Right renal cortex interstitium (tissue), 3 donors: Measurements from ENCODE around the gene KRTAP22-2. TPM values are rescaled to one million over a fixed set of nuclear protein-coding genes. Genes with fewer than 3 reads are reported as not detected.

ENCODE experiments used
- DNase-seq, 3 donors: peaks; one replicate each; pipeline ENCODE4 v3.0.0-alpha.2; 2013; ENCODE audit warnings: low read depth in 3 of 3, low spot score in 2 of 3
- polyA plus RNA-seq, 3 donors: library from polyadenylated mRNA; unstranded; fragments of 120-200 nt; gene quantifications; one replicate each; pipeline ENCODE4 v1.2.1, GENCODE V29; 2013; ENCODE audit not compliant: insufficient read length in 3 of 3

Gene KRTAP22-2
- polyA plus RNA-seq, 3 donors, result not detected

- DNase-seq, result no peak
Observed at GRCh38 chr21:30563630-30564029, 26.6 kb downstream of the KRTAP22-2 start.

- no peak for DNase-seq
Observed at GRCh38 chr21:30563072-30563471, 27.1 kb downstream of the KRTAP22-2 start.

GRCh38 chr21:30561957-30562356, 28.2 kb downstream of the KRTAP22-2 start:
- no peak for DNase-seq

- no peak for DNase-seq
Observed at GRCh38 chr21:30561264-30561895, 28.8 kb downstream of the KRTAP22-2 start, which contains the start of gene KRTAP19-7. Gene KRTAP19-7 (minus strand): TSS chr21:30561314. CDS start chr21:30561289, 25 bp downstream.

- DNase-seq, result no peak
Observed at GRCh38 chr21:30555095-30555494, 35.1 kb downstream of the KRTAP22-2 start.

GRCh38 chr21:30552782-30553181, 37.4 kb downstream of the KRTAP22-2 start:
- DNase-seq, result no peak

GRCh38 chr21:30541764-30542163, 48.4 kb downstream of the KRTAP22-2 start, which contains the start of gene KRTAP19-6:
Gene KRTAP19-6 (minus strand): TSS chr21:30541864. CDS start chr21:30541833, 31 bp downstream.
- DNase-seq, result no peak

Other genes starting within 250 kb of the KRTAP22-2 start
- gene KRTAP23-1, start 241.8 kb downstream of the KRTAP22-2 start, polyA plus RNA-seq, result not detected
- gene KRTAP13-2, start 218.1 kb downstream of the KRTAP22-2 start, polyA plus RNA-seq, result not detected
- gene KRTAP13-1, start 194.4 kb downstream of the KRTAP22-2 start, polyA plus RNA-seq, result not detected
- gene KRTAP13-3, start 164.5 kb downstream of the KRTAP22-2 start, polyA plus RNA-seq, result not detected
- gene KRTAP13-4, start 160.2 kb downstream of the KRTAP22-2 start, polyA plus RNA-seq, result not detected
- not detected for gene KRTAP15-1, start 150.1 kb downstream of the KRTAP22-2 start, polyA plus RNA-seq
- not detected for gene KRTAP19-1, start 110.0 kb downstream of the KRTAP22-2 start, polyA plus RNA-seq
- gene KRTAP19-2, start 103.0 kb downstream of the KRTAP22-2 start, polyA plus RNA-seq, result not detected
- not detected for gene KRTAP19-3, start 98.4 kb downstream of the KRTAP22-2 start, polyA plus RNA-seq
- gene KRTAP19-4, start 93.2 kb downstream of the KRTAP22-2 start, polyA plus RNA-seq, result not detected
- not detected for gene KRTAP19-5, start 88.3 kb downstream of the KRTAP22-2 start, polyA plus RNA-seq
- gene KRTAP19-6, start 48.5 kb downstream of the KRTAP22-2 start, polyA plus RNA-seq, result not detected
- not detected for gene KRTAP19-7, start 29.1 kb downstream of the KRTAP22-2 start, polyA plus RNA-seq
- not detected for gene KRTAP6-3, start 2.0 kb upstream of the KRTAP22-2 start, polyA plus RNA-seq
- gene KRTAP6-2, start 8.5 kb upstream of the KRTAP22-2 start, polyA plus RNA-seq, result not detected
- gene KRTAP22-1, start 10.7 kb upstream of the KRTAP22-2 start, polyA plus RNA-seq, result not detected
- gene KRTAP6-1, start 23.5 kb upstream of the KRTAP22-2 start, polyA plus RNA-seq, result not detected
- not detected for gene KRTAP20-1, start 26.0 kb upstream of the KRTAP22-2 start, polyA plus RNA-seq
- not detected for gene KRTAP20-4, start 30.2 kb upstream of the KRTAP22-2 start, polyA plus RNA-seq
- gene KRTAP20-2, start 44.8 kb upstream of the KRTAP22-2 start, polyA plus RNA-seq, result not detected
- gene KRTAP20-3, start 52.5 kb upstream of the KRTAP22-2 start, polyA plus RNA-seq, result not detected
- gene KRTAP21-3, start 128.4 kb upstream of the KRTAP22-2 start, polyA plus RNA-seq, result not detected
- gene KRTAP21-2, start 156.9 kb upstream of the KRTAP22-2 start, polyA plus RNA-seq, result not detected
- gene KRTAP21-1, start 165.0 kb upstream of the KRTAP22-2 start, polyA plus RNA-seq, result not detected
- gene KRTAP8-1, start 222.9 kb upstream of the KRTAP22-2 start, polyA plus RNA-seq, result not detected
- gene KRTAP7-1, start 239.4 kb upstream of the KRTAP22-2 start, polyA plus RNA-seq, result not detected